Activated T-helper 1 cell treated with anti-CD3 and anti-CD28 coated beads, Interleukin-2, amount 50 U/mL, for 16 hours (primary cell): ENCODE results near the gene ZFAND3.
"Not testable (repeated sequence)": the region's sequence is repeated elsewhere in the genome, so short reads cannot be mapped to it uniquely, and the experiment has no call there.

ENCODE experiments used
- DNase-seq, 2 donors: peaks; one replicate each; pipeline ENCODE4 v3.0.0-alpha.2; 2020; ENCODE audit warnings: low read depth in 1 of 2, low spot score in 1 of 2

The ZFAND3 gene

GRCh38 chr6:37971266-37971665, 151.7 kb downstream of the ZFAND3 start:
- DNase-seq = no peak

GRCh38 chr6:37971711-37972390, 152.3 kb downstream of the ZFAND3 start:
- DNase-seq = no peak

- no peak for DNase-seq
Observed at GRCh38 chr6:37972994-37973757, 153.6 kb downstream of the ZFAND3 start.

GRCh38 chr6:37974381-37974780, 154.9 kb downstream of the ZFAND3 start:
- no peak for DNase-seq

GRCh38 chr6:37974943-37975342, 155.4 kb downstream of the ZFAND3 start:
- no peak for DNase-seq

GRCh38 chr6:37977715-37978114, 158.2 kb downstream of the ZFAND3 start:
- DNase-seq = no peak

GRCh38 chr6:37979392-37980221, 160.1 kb downstream of the ZFAND3 start:
- no peak for DNase-seq

GRCh38 chr6:37980222-37980595, 160.7 kb downstream of the ZFAND3 start:
- DNase-seq = no peak

- no peak for DNase-seq
Observed at GRCh38 chr6:37981626-37982025, 162.1 kb downstream of the ZFAND3 start.

GRCh38 chr6:37982317-37982716, 162.8 kb downstream of the ZFAND3 start:
- DNase-seq = no peak

GRCh38 chr6:37983720-37984501, 164.4 kb downstream of the ZFAND3 start:
- DNase-seq = no peak

GRCh38 chr6:37984578-37984977, 165.1 kb downstream of the ZFAND3 start:
- no peak for DNase-seq

GRCh38 chr6:37985355-37985754, 165.8 kb downstream of the ZFAND3 start:
- no peak for DNase-seq

GRCh38 chr6:37987018-37987417, 167.5 kb downstream of the ZFAND3 start:
- DNase-seq = no peak

- no peak for DNase-seq
Observed at GRCh38 chr6:37987559-37987958, 168.0 kb downstream of the ZFAND3 start.

- no peak for DNase-seq
Observed at GRCh38 chr6:37988127-37988526, 168.6 kb downstream of the ZFAND3 start.

- DNase-seq = no peak
Observed at GRCh38 chr6:37988696-37989095, 169.2 kb downstream of the ZFAND3 start.

GRCh38 chr6:37990762-37991525, 171.4 kb downstream of the ZFAND3 start:
- DNase-seq = no peak

- DNase-seq = no peak
Observed at GRCh38 chr6:37992749-37993148, 173.2 kb downstream of the ZFAND3 start.

GRCh38 chr6:37993194-37993593, 173.7 kb downstream of the ZFAND3 start:
- not testable (repeated sequence) for DNase-seq
